HepG2 (cell line): Measurements from ENCODE around the gene EIF3A. TPM values are rescaled to one million over a fixed set of nuclear protein-coding genes. Genes with fewer than 3 reads are reported as not detected.

Source experiments
- ATAC-seq: fragments of 200-7000 bp; cut with Tn5 transposase; 3 replicates; pipeline ENCODE4 v1.9.1; 2020; ENCODE audit warnings: mild to moderate bottlenecking, moderate library complexity
- BruUV-seq: library from RNA; stranded (reverse); fragments of 400-500 nt; replicated peaks from 2 replicates; lab custom pipeline; 2021; lab: Mats Ljungman, UMichigan
- CTCF ChIA-PET: fragments of 300-600 bp; formaldehyde crosslinking; extraction: SDS; loops from one replicate; lab custom pipeline; 2021; ENCODE audit warnings: low total read pairs, inconsistent platforms, low intra/inter-chr PET ratio; lab: Yijun Ruan, JAX
- POLR2A ChIA-PET: fragments of 350-600 bp; sonication (Branson Sonifier 250); formaldehyde crosslinking; loops from one replicate; lab custom pipeline; 2020; ENCODE audit warnings: antibody characterized with exemption, inconsistent platforms; lab: Yijun Ruan, JAX
- DNase-seq: peaks from one replicate; pipeline ENCODE4 v3.0.0-alpha.2; 2015; ENCODE audit warnings: low spot score
- FAIRE-seq: peaks from 3 replicates; lab custom pipeline; 2011; peaks lifted over from hg19 to GRCh38; lab: Jason Lieb, UNC
- H2AFZ ChIP-seq: one replicate; pipeline ENCODE4 v1.6.1; 2011; ENCODE audit warnings: low read length, inconsistent platforms
- H3K27ac ChIP-seq: fragments of 300-600 bp; 3 replicates; pipeline ENCODE4 v1.8.0; 2011; ENCODE audit warnings: mixed run types, mild to moderate bottlenecking, mixed read lengths, low read length, inconsistent platforms; ENCODE audit not compliant: insufficient read depth; ENCODE audit errors: extremely low read length
- H3K27me3 ChIP-seq, 2 experiments: fragments of 200-600 bp in 1 of 2; 2 replicates in 1 of 2; 3 replicates in 1 of 2; pipeline versions ENCODE4 v1.6.0 to v1.8.0; 2011; ENCODE audit warnings: low read length in 2 of 2, mild to moderate bottlenecking in 2 of 2, moderate library complexity in 2 of 2, inconsistent platforms in 1 of 2; ENCODE audit not compliant: insufficient read depth in 2 of 2, control insufficient read depth in 1 of 2
- H3K36me3 ChIP-seq, 2 experiments: fragments of 200-600 bp in 1 of 2; replicated peaks in 1 of 2; 2 replicates in 1 of 2; 3 replicates in 1 of 2; pipeline versions ENCODE4 v1.5.1 to v1.8.0; 2011; ENCODE audit warnings: low read length in 2 of 2, inconsistent platforms in 1 of 2; ENCODE audit not compliant: insufficient read depth in 2 of 2, control insufficient read depth in 1 of 2
- H3K4me1 ChIP-seq: 2 replicates; pipeline ENCODE4 v1.5.1; 2012; ENCODE audit warnings: low read length, inconsistent platforms; ENCODE audit not compliant: insufficient read depth
- H3K4me2 ChIP-seq: 2 replicates; pipeline ENCODE4 v1.6.0; 2011; ENCODE audit warnings: low read depth, low read length, inconsistent platforms
- H3K4me3 ChIP-seq, 3 experiments: fragments of 200-600 bp in 1 of 3; sonication (generic), shearing (Covaris generic) in 1 of 3; replicated peaks in 1 of 3; 2 replicates each; pipeline ENCODE4 v1.5.1; 2011 to 2016; ENCODE audit warnings: low read length in 3 of 3, inconsistent platforms in 2 of 3, low read depth in 2 of 3, mild to moderate bottlenecking in 2 of 3, control low read depth in 1 of 3, mixed read lengths in 1 of 3; ENCODE audit not compliant: insufficient read depth in 1 of 3
- H3K79me2 ChIP-seq: one replicate; pipeline ENCODE4 v1.6.1; 2011; ENCODE audit warnings: low read length, inconsistent platforms; ENCODE audit not compliant: insufficient read depth
- H3K9ac ChIP-seq: 2 replicates; pipeline ENCODE4 v1.6.0; 2011; ENCODE audit warnings: mild to moderate bottlenecking, low read depth, low read length, inconsistent platforms; ENCODE audit not compliant: insufficient read depth
- H3K9me3 ChIP-seq: 2 replicates; pipeline ENCODE4 v1.5.1; 2012; ENCODE audit warnings: mild to moderate bottlenecking, low read length
- H4K20me1 ChIP-seq: 2 replicates; pipeline ENCODE4 v1.6.0; 2011; ENCODE audit warnings: inconsistent platforms, mild to moderate bottlenecking, low read length, moderate library complexity; ENCODE audit not compliant: insufficient read depth
- HNRNPLL ChIP-seq: fragments of 200-400 bp; formaldehyde crosslinking; IDR thresholded peaks from 2 replicates; pipeline ENCODE4 v1.6.1; 2017; ENCODE audit warnings: mild to moderate bottlenecking, low read depth, low read length; ENCODE audit not compliant: poor library complexity, severe bottlenecking
- KDM2A ChIP-seq: sonication (generic); formaldehyde crosslinking; IDR thresholded peaks from 2 replicates; pipeline ENCODE4 v1.4.0; 2020; ENCODE audit warnings: low read depth, missing genetic modification reagents, borderline replicate concordance
- RBM39 ChIP-seq: fragments of 200-400 bp; formaldehyde crosslinking; IDR thresholded peaks from one replicate; pipeline ENCODE4 v1.6.1; 2018; ENCODE audit warnings: antibody characterized with exemption, mild to moderate bottlenecking, low read depth, low read length; ENCODE audit not compliant: poor library complexity, severe bottlenecking
- ZC3H4 ChIP-seq: sonication (generic); formaldehyde crosslinking; IDR thresholded peaks from 2 replicates; pipeline ENCODE4 v1.4.0; 2020; ENCODE audit warnings: missing genetic modification reagents, borderline replicate concordance
- ZNF20 ChIP-seq: sonication (generic); formaldehyde crosslinking; IDR thresholded peaks from 2 replicates; pipeline ENCODE4 v1.4.0; 2020; ENCODE audit warnings: mild to moderate bottlenecking, moderate library complexity, missing genetic modification reagents
- ZNF30 ChIP-seq: sonication (generic); formaldehyde crosslinking; IDR thresholded peaks from 2 replicates; pipeline ENCODE4 v1.5.0; 2020; ENCODE audit warnings: mild to moderate bottlenecking, missing genetic modification reagents
- ZNF335 ChIP-seq: sonication (generic); formaldehyde crosslinking; IDR thresholded peaks from 2 replicates; pipeline ENCODE4 v1.4.0; 2020; ENCODE audit warnings: missing genetic modification reagents
- WGBS: methylation state at CpG from one replicate; pipeline ENCODE4 v1.1.6; 2017; ENCODE audit warnings: low lambda C conversion rate; 5-methylcytosine and 5-hydroxymethylcytosine counted together
- in situ Hi-C: cut with HindIII; loops from 2 replicates; pipeline ENCODE4 v1.10.0; 2017; ENCODE audit warnings: low pct_unique_long_range_greater_than_20kb; ENCODE audit not compliant: extremely low pct_ligation_motif_present
- intact Hi-C: fragments of 100-400 bp; cut with micrococcal nuclease; formaldehyde crosslinking; loops from one replicate; pipeline ENCODE4 v1.10.0; 2022; ENCODE audit not compliant: unreplicated experiment
- polyA plus RNA-seq, 8 experiments: library from polyadenylated mRNA; depleted of rRNA in 3 of 8; stranded (reverse) in 7 of 8; unstranded in 1 of 8; fragments of >200 nt; fragmentation: Illumina TruSeq in 4 of 8; extraction: Trizol in 4 of 8; gene quantifications; 2 replicates each; pipeline versions ENCODE4 v1.2.1 to v1.2.3, GENCODE V29; 2011 to 2016; ENCODE audit warnings: low read depth in 4 of 8, missing spikeins in 1 of 8, mixed read lengths in 1 of 8; ENCODE audit not compliant: insufficient read depth in 1 of 8
- total RNA-seq, 5 experiments: library from RNA; depleted of rRNA; stranded (reverse); fragments of >200 nt; fragmentation: Illumina TruSeq; extraction: Trizol; gene quantifications; 2 replicates each; pipeline ENCODE4 v1.2.3, GENCODE V29; 2016; ENCODE audit warnings: low read depth in 1 of 5
- TF ChIP-seq, protein P1 (sequence below), 2 experiments: fragments of 450-650 bp in 1 of 2; sonication (generic) in 1 of 2; formaldehyde crosslinking; IDR thresholded peaks; 2 replicates each; pipeline versions ENCODE4 v1.5.0 to v1.8.0; 2020 to 2022; ENCODE audit warnings: mild to moderate bottlenecking in 1 of 2, missing genetic modification reagents in 1 of 2
- TF ChIP-seq, protein P2 (sequence below): sonication (generic); formaldehyde crosslinking; IDR thresholded peaks from 2 replicates; pipeline ENCODE4 v1.5.0; 2020; ENCODE audit warnings: mild to moderate bottlenecking, low read depth, missing genetic modification reagents, borderline replicate concordance
- TF ChIP-seq, protein P3 (sequence below): sonication (generic); formaldehyde crosslinking; IDR thresholded peaks from 2 replicates; pipeline ENCODE4 v1.4.0; 2020; ENCODE audit warnings: missing genetic modification reagents, borderline replicate concordance
- TF ChIP-seq, protein P4 (sequence below): sonication (generic); formaldehyde crosslinking; IDR thresholded peaks from 2 replicates; pipeline ENCODE4 v1.4.0; 2020; ENCODE audit warnings: low read depth, missing genetic modification reagents
- TF ChIP-seq, protein P5 (sequence below): sonication (generic); formaldehyde crosslinking; IDR thresholded peaks from 2 replicates; pipeline ENCODE4 v1.4.0; 2020; ENCODE audit warnings: mild to moderate bottlenecking, missing genetic modification reagents
- TF ChIP-seq, protein P6 (sequence below): sonication (generic); formaldehyde crosslinking; IDR thresholded peaks from 2 replicates; pipeline ENCODE4 v1.4.0; 2020; ENCODE audit warnings: mild to moderate bottlenecking, low read depth, missing genetic modification reagents
- TF ChIP-seq, protein P7 (sequence below): sonication (generic); formaldehyde crosslinking; IDR thresholded peaks from 2 replicates; pipeline ENCODE4 v1.4.0; 2020; ENCODE audit warnings: missing genetic modification reagents

EIF3A gene
- total and polyA plus RNA-seq, 2 of the 13 experiments (the other 11 are each of a cell fraction or from before 2014, with no cell fraction given) = 25.6 to 117 TPM

DNA sequence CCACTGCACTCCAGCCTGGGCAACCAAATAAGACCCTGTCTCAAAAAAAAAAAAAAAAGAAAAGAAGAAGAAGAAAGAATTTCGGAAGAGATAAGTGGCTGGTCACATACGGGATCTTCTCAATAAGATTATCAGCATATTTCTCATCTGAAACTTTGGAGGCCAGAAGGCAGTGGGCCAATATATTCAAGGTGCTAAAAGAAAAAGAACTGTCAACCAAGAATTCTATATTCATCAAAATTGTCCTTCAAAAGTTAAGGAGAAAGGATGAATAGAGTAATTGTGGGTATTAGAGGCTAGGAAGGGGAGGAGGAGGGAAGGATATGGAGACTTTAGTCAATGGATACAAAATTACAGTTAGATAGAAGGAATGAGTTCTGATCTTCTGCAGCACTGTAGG, 95.0 kb downstream of the EIF3A start:
- ATAC-seq (no peak), FAIRE-seq (no peak), DNase-seq (no peak)
- no TSS peak for BruUV-seq
- intact Hi-C loops (no loop called here), in situ Hi-C loops (no loop called here)
- Histone ChIP-seq H3K4me3 (no peak overlapping the region), H3K4me2 (no peak overlapping the region), H3K27ac (no peak overlapping the region), H3K9me3 (peaks cover 6% of the 10 kb centered on the region; the same call in 1 of the 2 replicates), H4K20me1 (no peaks in the 10 kb centered on the region), H3K9ac (no peak overlapping the region), H2AFZ (no peak overlapping the region), H3K36me3 (no peaks in the 10 kb centered on the region), H3K27me3 (peaks cover 0 to 11% of the 10 kb centered on the region in 2 experiments; a peak in 3 of 5 replicates), H3K79me2 (no peaks in the 10 kb centered on the region), H3K4me1 (no peaks in the 10 kb centered on the region)
- 58% methylated on average over 2 of the region's 2 CpGs for WGBS
- ChIA-PET CTCF (no interaction called here), POLR2A (no interaction called here)
- TF ChIP-seq KDM2A (CRISPR knock-in tag) (no peak), HNRNPLL (no peak), ZC3H4 (CRISPR knock-in tag) (no peak), ZNF30 (CRISPR knock-in tag) (no peak), RBM39 (no peak), ZNF335 (CRISPR knock-in tag) (no peak), ZNF20 (CRISPR knock-in tag) (no peak)
- TF ChIP-seq, protein P1, sequence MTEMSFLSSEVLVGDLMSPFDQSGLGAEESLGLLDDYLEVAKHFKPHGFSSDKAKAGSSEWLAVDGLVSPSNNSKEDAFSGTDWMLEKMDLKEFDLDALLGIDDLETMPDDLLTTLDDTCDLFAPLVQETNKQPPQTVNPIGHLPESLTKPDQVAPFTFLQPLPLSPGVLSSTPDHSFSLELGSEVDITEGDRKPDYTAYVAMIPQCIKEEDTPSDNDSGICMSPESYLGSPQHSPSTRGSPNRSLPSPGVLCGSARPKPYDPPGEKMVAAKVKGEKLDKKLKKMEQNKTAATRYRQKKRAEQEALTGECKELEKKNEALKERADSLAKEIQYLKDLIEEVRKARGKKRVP (CRISPR knock-in tag; IDR thresholded peaks at IDR 0.05) = no peak
- TF ChIP-seq, protein P2, sequence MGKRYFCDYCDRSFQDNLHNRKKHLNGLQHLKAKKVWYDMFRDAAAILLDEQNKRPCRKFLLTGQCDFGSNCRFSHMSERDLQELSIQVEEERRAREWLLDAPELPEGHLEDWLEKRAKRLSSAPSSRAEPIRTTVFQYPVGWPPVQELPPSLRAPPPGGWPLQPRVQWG (CRISPR knock-in tag) = no peak
- TF ChIP-seq, protein P3, sequence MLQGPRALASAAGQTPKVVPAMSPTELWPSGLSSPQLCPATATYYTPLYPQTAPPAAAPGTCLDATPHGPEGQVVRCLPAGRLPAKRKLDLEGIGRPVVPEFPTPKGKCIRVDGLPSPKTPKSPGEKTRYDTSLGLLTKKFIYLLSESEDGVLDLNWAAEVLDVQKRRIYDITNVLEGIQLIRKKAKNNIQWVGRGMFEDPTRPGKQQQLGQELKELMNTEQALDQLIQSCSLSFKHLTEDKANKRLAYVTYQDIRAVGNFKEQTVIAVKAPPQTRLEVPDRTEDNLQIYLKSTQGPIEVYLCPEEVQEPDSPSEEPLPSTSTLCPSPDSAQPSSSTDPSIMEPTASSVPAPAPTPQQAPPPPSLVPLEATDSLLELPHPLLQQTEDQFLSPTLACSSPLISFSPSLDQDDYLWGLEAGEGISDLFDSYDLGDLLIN (CRISPR knock-in tag) = no peak
- TF ChIP-seq, protein P4, sequence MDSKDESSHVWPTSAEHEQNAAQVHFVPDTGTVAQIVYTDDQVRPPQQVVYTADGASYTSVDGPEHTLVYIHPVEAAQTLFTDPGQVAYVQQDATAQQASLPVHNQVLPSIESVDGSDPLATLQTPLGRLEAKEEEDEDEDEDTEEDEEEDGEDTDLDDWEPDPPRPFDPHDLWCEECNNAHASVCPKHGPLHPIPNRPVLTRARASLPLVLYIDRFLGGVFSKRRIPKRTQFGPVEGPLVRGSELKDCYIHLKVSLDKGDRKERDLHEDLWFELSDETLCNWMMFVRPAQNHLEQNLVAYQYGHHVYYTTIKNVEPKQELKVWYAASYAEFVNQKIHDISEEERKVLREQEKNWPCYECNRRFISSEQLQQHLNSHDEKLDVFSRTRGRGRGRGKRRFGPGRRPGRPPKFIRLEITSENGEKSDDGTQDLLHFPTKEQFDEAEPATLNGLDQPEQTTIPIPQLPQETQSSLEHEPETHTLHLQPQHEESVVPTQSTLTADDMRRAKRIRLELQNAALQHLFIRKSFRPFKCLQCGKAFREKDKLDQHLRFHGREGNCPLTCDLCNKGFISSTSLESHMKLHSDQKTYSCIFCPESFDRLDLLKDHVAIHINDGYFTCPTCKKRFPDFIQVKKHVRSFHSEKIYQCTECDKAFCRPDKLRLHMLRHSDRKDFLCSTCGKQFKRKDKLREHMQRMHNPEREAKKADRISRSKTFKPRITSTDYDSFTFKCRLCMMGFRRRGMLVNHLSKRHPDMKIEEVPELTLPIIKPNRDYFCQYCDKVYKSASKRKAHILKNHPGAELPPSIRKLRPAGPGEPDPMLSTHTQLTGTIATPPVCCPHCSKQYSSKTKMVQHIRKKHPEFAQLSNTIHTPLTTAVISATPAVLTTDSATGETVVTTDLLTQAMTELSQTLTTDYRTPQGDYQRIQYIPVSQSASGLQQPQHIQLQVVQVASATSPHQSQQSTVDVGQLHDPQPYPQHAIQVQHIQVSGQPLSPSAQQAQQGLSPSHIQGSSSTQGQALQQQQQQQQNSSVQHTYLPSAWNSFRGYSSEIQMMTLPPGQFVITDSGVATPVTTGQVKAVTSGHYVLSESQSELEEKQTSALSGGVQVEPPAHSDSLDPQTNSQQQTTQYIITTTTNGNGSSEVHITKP = no peak
- TF ChIP-seq, protein P5, sequence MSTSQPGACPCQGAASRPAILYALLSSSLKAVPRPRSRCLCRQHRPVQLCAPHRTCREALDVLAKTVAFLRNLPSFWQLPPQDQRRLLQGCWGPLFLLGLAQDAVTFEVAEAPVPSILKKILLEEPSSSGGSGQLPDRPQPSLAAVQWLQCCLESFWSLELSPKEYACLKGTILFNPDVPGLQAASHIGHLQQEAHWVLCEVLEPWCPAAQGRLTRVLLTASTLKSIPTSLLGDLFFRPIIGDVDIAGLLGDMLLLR (CRISPR knock-in tag) = no peak
- TF ChIP-seq, protein P6, sequence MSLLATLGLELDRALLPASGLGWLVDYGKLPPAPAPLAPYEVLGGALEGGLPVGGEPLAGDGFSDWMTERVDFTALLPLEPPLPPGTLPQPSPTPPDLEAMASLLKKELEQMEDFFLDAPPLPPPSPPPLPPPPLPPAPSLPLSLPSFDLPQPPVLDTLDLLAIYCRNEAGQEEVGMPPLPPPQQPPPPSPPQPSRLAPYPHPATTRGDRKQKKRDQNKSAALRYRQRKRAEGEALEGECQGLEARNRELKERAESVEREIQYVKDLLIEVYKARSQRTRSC (CRISPR knock-in tag) = no peak
- TF ChIP-seq, protein P7, sequence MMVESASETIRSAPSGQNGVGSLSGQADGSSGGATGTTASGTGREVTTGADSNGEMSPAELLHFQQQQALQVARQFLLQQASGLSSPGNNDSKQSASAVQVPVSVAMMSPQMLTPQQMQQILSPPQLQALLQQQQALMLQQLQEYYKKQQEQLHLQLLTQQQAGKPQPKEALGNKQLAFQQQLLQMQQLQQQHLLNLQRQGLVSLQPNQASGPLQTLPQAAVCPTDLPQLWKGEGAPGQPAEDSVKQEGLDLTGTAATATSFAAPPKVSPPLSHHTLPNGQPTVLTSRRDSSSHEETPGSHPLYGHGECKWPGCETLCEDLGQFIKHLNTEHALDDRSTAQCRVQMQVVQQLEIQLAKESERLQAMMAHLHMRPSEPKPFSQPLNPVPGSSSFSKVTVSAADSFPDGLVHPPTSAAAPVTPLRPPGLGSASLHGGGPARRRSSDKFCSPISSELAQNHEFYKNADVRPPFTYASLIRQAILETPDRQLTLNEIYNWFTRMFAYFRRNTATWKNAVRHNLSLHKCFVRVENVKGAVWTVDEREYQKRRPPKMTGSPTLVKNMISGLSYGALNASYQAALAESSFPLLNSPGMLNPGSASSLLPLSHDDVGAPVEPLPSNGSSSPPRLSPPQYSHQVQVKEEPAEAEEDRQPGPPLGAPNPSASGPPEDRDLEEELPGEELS (CRISPR knock-in tag) = no peak
